AG10803 (cell line): Measurements from ENCODE around the gene GNAZ.

Source experiments
- DNase-seq: peaks from one replicate; pipeline ENCODE4 v3.0.0; 2010; ENCODE audit warnings: low read depth
- H3K4me3 ChIP-seq: 2 replicates; pipeline ENCODE4 v1.5.1; 2011; ENCODE audit warnings: mild to moderate bottlenecking, low read length, control low read depth
- TF ChIP-seq, protein P1 (sequence below): conservative IDR thresholded peaks from 2 replicates; pipeline ENCODE4 v1.5.1; 2011; ENCODE audit warnings: mild to moderate bottlenecking, low read length, control low read depth, inconsistent platforms

The GNAZ gene

DNA sequence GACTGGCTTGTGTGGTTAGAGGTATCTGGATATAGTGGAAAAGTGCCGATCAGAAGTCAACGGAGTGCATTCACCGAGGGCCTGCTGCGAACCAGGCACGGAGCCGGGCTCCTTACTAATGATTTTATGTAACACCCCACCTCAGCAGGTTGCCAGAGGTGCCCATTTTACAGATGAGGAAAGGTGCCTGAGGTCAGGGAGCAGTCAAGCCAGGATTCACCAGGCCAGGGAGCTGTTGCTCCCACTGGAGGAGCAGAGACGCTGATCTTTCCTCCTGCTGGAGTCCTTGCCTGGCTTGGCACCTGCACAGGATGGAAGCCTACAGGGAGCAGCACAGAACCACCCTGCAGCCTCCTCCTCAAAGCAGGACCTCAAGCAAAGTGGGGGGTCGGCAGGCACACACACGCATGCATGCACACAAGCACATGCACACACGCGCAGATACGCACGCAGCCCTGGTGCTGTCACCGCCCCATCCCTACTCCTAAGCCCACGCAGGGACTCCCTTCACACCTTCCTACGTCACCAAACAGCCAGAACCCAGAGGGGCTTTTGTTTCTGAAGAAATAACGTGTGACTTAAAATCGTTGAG is 55.3 kb downstream of the GNAZ start:
- no peak overlapping the region for H3K4me3 ChIP-seq
- TF ChIP-seq, protein P1, sequence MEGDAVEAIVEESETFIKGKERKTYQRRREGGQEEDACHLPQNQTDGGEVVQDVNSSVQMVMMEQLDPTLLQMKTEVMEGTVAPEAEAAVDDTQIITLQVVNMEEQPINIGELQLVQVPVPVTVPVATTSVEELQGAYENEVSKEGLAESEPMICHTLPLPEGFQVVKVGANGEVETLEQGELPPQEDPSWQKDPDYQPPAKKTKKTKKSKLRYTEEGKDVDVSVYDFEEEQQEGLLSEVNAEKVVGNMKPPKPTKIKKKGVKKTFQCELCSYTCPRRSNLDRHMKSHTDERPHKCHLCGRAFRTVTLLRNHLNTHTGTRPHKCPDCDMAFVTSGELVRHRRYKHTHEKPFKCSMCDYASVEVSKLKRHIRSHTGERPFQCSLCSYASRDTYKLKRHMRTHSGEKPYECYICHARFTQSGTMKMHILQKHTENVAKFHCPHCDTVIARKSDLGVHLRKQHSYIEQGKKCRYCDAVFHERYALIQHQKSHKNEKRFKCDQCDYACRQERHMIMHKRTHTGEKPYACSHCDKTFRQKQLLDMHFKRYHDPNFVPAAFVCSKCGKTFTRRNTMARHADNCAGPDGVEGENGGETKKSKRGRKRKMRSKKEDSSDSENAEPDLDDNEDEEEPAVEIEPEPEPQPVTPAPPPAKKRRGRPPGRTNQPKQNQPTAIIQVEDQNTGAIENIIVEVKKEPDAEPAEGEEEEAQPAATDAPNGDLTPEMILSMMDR: no peak
- no peak for DNase-seq

DNA sequence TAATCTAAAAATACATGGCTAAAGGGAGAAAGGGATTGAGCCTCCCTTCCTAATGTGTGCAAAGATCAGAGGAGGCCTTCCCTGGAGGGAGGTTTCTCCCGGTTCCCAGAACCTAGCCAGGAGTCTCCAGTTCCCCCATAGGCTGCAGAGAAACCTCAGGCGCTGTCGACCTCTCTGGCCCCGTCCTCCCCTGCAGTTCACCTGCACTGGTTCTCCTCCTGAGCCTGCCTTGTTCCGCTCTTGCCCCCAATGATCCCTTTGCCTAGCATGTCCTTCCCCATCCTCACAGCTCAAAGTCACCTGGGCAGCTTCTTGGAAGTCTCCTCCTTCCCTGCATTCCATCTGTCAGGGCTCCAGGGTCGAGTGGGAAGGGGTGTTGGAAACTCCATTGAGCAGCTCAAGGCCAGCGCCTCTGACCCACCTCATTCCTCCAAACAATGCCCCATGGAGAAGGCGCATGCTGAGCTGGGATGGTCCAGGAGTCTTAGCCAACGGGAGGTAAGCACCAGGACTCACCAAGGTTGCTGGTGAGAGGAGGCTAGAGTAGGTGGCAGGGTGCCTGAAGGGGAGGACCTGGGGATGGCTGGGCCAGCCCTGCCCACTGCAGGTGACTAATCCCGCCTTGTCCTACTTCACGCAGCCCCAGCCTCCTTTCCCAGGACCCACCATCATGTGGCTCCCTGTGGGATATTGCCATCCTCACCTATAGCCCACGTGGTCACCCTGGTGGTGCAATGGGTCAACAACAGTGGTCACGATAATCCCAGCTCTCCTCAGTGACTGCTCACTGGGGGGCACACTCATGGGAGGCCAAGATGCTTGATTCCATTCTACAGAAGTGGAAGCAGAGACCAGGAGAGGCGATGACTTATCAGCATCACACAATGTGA is 56.1 kb downstream of the GNAZ start:
- H3K4me3 ChIP-seq: no peak overlapping the region
- TF ChIP-seq, protein P1: no peak
- DNase-seq: no peak

DNA sequence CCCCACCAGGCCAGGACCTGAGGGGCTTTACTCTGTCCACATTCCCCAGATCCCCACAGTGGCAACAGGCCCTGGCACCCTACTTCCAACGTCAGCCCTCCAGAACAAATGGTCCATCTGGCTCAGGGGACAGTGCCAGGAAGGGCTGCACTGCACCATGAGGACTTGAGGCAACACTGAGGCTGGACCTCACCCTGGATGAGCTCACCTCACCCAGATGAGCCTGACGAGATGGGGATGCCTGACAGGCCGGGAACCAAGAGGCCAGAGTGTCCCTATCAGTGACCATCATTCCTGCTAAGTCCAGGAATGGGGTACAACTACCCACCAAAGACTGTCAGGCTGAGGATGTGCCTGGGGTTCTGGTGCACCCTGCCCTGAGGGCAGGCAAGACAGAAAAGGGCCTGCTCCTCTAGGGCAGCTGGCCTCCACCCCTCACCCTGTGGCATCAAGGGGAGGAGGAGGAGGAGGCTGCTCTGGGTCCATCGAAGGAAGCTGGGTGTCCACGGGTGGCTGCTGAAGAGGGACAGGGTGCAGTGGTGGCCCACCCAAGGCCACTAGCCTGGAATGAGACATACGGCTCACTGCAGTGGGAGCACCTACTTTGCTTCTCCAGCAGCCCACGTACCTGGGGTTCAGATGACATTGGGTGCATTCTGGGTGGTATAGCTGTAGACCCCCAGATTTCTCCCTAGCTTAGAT is 56.9 kb downstream of the GNAZ start:
- no peak overlapping the region for H3K4me3 ChIP-seq
- DNase-seq: no peak
- TF ChIP-seq, protein P1: no peak

DNA sequence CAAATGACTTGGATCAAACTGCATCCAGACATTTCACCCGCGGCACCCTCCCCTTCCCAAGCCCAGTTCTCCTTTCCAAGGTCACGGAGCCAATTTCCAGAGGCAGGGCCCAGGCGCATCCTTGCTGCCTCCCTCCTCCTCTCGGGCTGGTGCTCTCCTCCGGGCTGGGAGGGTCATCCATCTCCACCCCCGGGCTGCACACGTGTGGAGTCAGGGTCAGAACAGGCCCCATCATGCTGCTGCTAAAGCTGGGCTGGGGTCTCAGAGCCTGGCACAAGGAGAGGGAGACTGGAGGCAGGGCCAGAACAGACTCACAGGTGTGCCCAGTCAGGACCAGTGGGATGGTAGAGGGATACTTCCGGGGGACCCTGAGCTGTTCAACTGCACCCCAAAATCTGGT is 57.5 kb downstream of the GNAZ start:
- DNase-seq: no peak
- TF ChIP-seq, protein P1: no peak
- no peak overlapping the region for H3K4me3 ChIP-seq

DNA sequence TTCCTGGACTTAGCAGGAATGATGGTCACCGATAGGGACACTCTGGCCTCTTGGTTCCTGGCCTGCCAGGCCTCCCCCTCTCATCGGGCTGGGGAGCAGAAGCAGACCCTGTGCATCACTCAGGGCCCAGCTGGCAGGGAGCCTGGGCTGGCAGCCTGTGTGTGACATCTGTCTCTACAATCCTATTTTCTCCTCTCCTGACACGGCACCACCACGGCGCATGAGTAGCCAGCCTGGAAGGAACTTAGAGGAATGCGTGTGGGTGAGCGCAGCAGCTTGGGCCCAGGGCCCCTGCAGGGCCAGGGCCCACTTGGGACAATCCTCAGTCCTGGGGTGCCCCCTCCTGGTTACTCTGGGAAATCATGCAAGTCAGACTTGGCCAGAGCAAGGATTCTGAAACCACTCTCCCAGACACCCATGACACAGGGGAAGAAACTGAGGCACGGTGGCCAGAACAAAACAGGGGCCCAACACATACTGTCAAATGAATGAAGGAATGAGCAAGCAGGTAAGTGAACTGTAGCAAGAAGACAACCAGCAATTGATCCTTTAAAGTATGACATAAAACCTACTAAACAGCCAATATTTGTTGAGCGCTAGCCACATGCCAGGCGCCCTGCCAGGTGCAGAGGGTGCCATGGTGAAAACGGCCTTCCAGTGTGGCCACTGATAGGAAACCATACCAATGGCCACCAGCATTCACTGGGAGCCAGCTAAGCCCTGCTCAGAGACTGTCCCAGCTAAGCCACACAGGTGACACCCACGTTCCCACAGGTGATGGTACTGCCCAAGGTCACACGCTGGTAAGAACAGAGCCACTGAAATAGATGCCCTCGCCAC is 58.2 kb downstream of the GNAZ start:
- no peak overlapping the region for H3K4me3 ChIP-seq
- DNase-seq: peak; percentile 77
- TF ChIP-seq, protein P1: peak; percentile 74

DNA sequence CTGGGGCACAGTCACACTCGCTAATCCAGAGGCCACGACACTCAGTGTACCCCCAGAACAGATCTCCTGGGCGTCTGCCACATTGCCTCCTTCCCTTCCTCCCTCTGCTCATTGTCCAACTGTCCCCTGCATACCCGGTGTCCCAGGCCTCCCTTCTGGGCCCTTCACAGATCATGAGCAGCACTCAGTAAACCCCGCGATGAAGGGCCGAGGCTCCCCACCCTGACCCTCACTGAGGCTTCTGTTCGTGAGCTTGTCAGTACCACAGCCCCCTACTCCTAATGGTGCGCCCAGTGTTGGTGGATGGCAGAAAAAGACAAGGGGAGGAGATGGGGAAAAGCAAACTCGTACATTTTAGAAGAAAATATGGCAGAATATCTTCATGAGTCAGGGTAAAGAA is 58.8 kb downstream of the GNAZ start:
- no peak for DNase-seq
- H3K4me3 ChIP-seq: no peak overlapping the region
- TF ChIP-seq, protein P1: no peak
